HG02885 (cell line): ENCODE results near the gene TMEM145.

Experiments
- ATAC-seq: cut with Tn5 transposase; IDR thresholded peaks from one replicate; pipeline ENCODE4 v1.9.1; 2021; ENCODE audit warnings: mild to moderate bottlenecking; ENCODE audit not compliant: unreplicated experiment, poor library complexity

TMEM145 gene

DNA sequence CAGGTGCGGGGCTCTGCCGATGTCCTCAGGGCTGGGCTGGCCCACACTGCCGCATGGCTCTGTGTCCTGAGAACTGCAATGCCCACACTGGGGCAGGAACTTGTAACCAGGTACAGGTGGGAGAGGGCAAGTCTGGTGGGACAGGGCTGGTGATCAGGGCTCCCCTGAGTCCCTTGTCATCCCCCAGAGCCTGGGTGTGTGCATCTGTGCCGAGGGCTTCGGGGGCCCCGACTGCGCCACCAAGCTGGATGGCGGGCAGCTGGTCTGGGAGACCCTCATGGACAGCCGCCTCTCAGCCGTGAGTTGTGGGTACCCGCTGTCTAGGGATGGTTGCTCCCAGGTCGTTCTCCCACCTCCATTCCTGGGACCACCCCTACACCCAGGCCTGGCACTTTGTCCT lies 42.8 kb downstream of the TMEM145 start:
- no peak for ATAC-seq

DNA sequence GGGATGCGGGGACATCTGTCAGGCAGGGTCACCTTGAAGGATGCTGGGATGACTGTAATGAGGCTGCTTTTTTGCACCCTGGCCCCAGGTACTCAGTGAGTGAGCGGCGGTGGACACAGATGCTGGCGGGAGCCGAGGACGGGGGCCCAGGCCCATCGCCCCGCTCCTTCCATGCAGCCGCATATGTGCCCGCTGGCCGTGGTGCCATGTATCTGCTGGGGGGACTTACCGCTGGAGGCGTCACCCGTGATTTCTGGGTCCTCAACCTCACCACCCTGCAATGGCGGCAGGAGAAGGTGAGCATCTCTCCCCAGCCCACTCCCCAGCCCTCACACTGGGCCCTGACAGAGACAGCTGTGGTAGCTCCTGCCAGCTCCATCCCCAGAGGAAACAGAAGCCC lies 43.6 kb downstream of the TMEM145 start:
- ATAC-seq: no peak

GRCh38 chr19:42357290-42357689 lies 44.2 kb downstream of the TMEM145 start:
- ATAC-seq: no peak

DNA sequence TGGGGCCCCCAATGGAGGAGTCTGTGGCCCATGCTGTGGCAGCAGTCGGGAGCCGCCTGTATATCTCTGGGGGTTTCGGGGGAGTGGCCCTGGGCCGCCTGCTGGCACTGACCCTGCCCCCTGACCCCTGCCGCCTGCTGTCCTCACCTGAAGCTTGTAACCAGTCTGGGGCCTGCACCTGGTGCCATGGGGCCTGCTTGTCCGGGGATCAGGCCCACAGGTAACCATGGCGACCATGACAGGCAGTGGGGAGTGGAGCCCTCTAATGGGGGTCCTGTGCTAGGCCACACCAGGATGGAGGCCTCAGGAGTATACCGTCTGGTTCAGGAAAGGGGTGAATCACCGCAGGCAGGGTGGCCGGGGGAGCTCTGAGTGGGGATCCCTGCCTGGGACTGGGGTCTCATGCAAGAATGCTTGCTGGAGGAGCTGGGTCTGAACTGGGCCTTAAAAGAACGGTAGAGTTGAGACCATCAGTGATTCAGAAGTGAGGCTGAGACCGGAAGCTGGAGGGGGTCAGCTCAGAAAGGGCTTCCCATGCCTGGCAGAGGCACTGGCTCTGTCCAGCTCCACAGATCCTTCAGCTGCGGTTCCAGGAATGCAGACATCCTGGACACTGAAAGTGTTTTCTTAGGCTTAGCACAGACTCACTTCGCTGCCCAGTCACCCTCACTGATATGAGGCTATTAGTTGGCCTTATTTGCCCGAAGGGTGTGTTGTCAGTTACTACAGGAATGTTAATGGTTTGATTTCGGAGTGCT lies 47.9 kb downstream of the TMEM145 start:
- no peak for ATAC-seq

- no peak for ATAC-seq
Observed at GRCh38 chr19:42361545-42361910, 48.4 kb downstream of the TMEM145 start.

GRCh38 chr19:42362342-42362741 lies 49.2 kb downstream of the TMEM145 start:
- no peak for ATAC-seq

GRCh38 chr19:42362891-42363440 lies 49.9 kb downstream of the TMEM145 start:
- no peak for ATAC-seq

- ATAC-seq: no peak
Observed at GRCh38 chr19:42363614-42364346, 50.7 kb downstream of the TMEM145 start.

GRCh38 chr19:42366673-42367072 lies 53.6 kb downstream of the TMEM145 start:
- no peak for ATAC-seq

- no peak for ATAC-seq
Observed at GRCh38 chr19:42367929-42368328, 54.8 kb downstream of the TMEM145 start.

DNA sequence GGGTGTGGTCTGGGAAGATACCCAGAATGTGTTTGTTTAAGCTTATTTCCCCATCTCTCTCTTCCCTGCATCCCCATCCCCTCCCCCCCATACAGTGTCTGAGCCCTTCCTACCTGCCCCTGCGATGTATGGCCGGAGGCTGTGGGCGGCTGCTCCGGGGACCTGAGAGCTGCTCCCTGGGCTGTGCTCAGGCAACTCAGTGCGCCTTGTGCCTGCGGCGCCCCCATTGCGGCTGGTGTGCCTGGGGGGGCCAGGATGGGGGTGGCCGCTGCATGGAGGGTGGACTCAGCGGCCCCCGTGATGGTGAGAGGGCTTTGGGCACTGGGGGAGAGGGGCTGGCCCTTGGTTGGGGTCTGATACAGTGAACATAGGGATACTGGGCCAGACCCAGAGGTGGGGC lies 55.3 kb downstream of the TMEM145 start:
- no peak for ATAC-seq

GRCh38 chr19:42368765-42369164 lies 55.7 kb downstream of the TMEM145 start:
- ATAC-seq: no peak

DNA sequence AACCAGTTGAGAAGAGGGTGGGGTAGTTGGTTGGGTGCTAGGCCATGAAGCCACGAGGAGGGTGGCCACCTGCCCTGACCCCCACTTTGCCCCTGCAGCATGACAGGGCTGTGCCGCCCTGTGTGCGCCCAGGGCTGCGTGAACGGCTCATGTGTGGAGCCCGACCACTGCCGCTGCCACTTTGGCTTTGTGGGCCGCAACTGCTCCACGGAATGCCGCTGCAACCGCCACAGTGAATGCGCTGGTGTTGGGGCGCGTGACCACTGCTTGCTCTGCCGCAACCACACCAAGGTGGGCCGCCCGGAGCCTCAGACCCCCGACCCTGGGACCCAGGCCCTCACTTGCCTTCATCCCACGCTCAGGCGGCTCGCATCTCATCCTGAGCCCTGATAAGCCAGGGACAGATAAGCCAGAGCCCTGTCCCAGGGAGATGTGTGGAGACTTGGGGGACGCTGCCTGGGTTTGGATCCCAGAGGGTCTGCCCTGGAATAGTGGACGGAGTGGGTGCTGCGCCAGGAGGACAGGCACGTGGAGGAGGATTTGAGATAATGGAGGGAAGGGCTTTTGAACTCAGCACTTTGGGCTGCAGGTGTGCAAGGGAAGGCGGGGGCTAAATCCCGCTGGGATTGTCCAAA lies 56.4 kb downstream of the TMEM145 start:
- ATAC-seq: no peak

- ATAC-seq: no peak
Observed at GRCh38 chr19:42370068-42370520, 57.0 kb downstream of the TMEM145 start.

DNA sequence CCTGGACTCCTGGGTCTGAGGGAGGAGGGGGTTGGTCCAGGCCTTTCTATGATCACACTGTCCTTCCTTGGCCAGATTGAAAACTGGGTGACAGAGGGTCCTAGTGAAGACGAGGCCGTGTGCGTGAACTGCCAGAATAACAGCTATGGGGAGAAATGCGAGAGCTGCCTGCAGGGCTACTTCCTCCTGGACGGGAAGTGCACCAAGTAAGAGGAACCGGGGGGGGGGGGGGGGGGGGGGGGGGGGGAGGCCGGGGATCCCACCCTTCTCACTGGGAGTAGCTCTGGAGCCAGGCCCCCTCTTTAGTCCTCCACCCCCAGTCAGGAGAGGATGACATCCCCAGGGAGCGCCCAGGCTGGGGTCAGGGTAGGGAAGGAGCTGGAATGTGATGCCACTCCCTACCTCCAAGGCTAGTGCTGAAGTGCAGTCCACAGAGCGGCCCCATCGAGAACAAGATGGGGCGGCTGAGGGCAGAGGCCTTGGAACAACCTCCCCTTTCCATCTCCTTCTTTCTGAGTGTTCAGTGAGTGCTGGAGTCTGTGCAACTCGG lies 57.6 kb downstream of the TMEM145 start:
- ATAC-seq: no peak
